A673 (cell line): ENCODE measurements around the gene B3GNT3.

ENCODE experiments used
- EZH2 ChIP-seq: fragments of 200-600 bp; sonication (generic); IDR thresholded peaks from 2 replicates; pipeline ENCODE4 v1.6.1; 2017; ENCODE audit warnings: borderline replicate concordance, low read depth, mild to moderate bottlenecking, mixed read lengths, antibody characterized with exemption, low read length; ENCODE audit not compliant: poor library complexity, severe bottlenecking
- TF ChIP-seq, protein P1 (sequence below): fragments of 300-800, 200-600 bp; sonication (generic); conservative IDR thresholded peaks from 2 replicates; pipeline ENCODE4 v1.5.1; 2017; ENCODE audit warnings: low read depth, mild to moderate bottlenecking, antibody characterized with exemption, low read length, moderate library complexity, mixed read lengths

DNA sequence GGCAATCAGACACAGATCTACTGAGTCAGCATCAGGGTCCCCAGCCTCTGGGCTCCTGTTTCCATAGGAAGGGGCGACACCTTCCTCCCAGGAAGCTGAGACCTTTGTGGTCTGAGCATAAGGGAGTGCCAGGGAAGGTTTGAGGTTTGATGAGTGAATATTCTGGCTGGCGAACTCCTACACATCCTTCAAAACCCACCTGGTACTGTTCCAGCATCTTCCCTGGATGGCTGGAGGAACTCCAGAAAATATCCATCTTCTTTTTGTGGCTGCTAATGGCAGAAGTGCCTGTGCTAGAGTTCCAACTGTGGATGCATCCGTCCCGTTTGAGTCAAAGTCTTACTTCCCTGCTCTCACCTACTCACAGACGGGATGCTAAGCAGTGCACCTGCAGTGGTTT is 17.2 kb downstream of the B3GNT3 start:
- TF ChIP-seq, protein P1, sequence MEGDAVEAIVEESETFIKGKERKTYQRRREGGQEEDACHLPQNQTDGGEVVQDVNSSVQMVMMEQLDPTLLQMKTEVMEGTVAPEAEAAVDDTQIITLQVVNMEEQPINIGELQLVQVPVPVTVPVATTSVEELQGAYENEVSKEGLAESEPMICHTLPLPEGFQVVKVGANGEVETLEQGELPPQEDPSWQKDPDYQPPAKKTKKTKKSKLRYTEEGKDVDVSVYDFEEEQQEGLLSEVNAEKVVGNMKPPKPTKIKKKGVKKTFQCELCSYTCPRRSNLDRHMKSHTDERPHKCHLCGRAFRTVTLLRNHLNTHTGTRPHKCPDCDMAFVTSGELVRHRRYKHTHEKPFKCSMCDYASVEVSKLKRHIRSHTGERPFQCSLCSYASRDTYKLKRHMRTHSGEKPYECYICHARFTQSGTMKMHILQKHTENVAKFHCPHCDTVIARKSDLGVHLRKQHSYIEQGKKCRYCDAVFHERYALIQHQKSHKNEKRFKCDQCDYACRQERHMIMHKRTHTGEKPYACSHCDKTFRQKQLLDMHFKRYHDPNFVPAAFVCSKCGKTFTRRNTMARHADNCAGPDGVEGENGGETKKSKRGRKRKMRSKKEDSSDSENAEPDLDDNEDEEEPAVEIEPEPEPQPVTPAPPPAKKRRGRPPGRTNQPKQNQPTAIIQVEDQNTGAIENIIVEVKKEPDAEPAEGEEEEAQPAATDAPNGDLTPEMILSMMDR = no peak
- TF ChIP-seq EZH2 = no peak
